ENCODE measurements around the gene DCHS2.
"Not testable (repeated sequence)": the region's sequence is repeated elsewhere in the genome, so short reads cannot be mapped to it uniquely, and the experiment has no call there.

DCHS2 gene

DNA sequence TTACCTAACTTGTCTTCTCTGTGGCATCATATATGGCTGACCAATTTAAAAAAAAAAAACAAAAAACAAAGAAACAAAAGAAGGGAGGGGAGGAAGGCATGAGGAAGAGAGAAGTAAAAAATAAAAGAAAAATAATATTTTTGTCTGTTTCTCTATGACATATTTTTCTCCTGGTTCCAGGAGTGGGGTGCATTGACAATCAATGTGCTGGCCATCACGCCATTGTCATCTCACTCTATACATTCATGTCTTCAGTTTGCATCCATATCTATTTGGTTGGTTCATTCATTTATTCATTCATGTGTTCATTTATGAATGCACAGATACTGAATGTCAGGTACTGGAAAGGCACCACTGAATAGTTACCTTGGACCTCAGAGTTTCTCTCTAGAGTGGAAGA, 183.4 kb downstream of the DCHS2 start:
- DNase-seq = no peak

- no peak for DNase-seq
These were observed 184.1 kb downstream of the DCHS2 start for GRCh38 chr4:154307451-154307850.

DNA sequence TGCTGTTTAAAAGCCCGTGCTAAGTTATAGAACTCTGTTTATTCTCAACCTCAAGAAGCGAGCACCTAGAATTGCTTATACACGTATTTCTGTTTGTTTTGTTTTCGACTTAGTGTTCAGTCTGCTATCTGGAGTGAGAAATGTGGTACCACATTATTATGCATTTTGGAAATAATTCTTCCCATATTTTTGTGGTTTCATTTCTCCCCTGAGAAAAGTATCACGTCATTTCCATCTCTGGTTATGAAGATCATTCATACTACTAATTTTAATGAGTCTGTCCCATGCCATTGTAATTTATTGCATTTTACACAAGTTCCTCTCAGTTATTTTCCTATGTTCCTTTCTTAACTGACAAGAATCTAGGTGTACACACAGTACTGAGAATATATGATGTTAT, 186.0 kb downstream of the DCHS2 start:
- DNase-seq = no peak

DNA sequence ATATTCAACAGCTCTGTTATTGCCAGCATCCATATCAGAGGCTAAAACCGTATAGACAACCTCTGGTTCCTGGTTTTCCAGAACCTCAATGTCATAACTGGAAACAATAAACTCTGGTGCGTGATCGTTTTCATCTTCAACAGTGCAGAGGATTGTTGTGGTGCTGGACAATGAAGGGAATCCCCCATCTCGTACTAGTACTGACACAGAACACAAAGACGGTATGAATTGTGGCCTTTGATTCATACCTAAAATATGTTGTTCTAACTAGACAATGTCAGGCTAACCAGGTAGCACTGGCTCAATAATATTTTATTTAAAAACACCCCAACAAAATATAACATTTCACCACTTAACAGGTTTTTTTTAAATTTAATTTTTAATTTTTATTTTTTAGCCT, 186.9 kb downstream of the DCHS2 start:
- DNase-seq = no peak

GRCh38 chr4:154294652-154295350, 196.8 kb downstream of the DCHS2 start:
- no peak for DNase-seq

DNA sequence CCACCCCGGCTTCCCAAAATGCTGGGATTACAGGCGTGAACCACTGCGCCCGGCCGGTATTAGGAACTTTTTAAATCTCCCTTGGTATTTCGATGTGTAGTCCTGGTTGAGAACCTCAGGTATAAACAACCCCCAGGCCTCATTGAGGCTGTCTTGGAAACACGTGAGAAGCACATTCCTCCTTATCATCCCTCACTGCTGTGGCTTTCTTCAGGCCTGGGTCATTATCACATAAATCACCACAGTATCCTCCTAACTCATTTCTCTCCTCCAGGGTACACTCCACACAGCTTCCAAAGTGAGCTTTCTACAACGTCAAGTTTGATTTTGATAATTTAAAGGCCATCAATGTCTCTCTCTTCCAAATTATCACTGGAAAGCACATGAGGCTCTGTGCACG, 198.2 kb downstream of the DCHS2 start:
- no peak for DNase-seq

GRCh38 chr4:154292589-154292988, 199.0 kb downstream of the DCHS2 start:
- peak; percentile 1 for DNase-seq

DNA sequence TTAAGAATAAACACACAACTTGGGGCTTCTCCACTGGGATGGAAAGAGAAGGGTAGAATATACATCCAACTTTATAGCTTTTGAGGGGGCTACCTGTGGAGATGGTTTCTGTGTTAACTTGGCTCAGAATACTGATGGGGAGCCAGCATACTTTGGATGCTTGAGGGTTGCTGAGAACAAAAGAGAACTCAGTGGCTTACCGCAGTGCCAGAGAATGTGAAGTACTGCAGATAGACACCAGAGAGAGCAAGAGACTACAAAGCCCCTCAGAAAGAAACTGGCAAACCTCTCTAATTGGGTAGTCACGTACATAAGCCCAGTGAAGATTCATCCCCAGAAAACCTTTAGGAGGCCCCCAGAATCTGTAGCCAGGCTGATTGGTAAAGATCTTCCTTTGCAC, 214.4 kb downstream of the DCHS2 start:
- no peak for DNase-seq

- DNase-seq = no peak
These were observed 215.1 kb downstream of the DCHS2 start for GRCh38 chr4:154276496-154276895.

DNA sequence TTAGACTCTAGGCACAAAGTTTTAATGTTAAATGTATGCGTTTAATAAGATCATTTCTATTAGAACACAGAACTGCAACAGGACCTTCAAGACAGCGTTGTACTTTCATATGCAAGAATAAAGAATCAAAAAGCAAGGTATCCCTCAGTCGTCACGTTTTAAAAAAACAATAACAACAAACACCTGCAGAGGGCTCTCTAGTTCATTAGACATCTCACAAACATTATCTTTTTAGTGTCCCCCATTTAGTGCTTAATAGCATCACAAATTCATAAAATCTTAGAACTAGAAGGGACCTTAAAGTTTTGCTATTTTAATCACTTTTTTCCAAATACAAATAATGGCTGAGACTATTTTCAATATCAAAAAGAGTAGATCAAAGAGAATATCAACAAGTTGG, 236.6 kb downstream of the DCHS2 start:
- DNase-seq = peak; percentile 12

DNA sequence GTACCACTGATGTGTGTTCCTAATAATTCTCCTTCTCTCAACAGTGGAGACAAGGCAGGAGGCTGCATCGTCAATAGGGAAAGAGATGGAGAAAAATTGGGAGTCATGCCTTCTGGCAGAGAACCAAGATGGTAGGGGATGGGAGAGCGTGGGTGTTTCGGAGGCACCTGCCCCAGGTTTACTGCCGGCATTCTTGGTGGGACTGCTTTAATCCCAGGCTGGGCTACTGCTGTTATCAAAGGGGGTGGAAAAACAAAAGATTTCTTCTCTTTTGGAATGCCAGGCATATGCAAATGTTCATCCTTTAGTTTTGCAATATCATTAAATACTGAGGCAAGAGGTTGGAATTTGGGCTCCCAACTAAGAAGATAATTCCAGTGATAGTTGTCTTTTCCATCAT, 257.0 kb downstream of the DCHS2 start:
- DNase-seq = no peak

DNA sequence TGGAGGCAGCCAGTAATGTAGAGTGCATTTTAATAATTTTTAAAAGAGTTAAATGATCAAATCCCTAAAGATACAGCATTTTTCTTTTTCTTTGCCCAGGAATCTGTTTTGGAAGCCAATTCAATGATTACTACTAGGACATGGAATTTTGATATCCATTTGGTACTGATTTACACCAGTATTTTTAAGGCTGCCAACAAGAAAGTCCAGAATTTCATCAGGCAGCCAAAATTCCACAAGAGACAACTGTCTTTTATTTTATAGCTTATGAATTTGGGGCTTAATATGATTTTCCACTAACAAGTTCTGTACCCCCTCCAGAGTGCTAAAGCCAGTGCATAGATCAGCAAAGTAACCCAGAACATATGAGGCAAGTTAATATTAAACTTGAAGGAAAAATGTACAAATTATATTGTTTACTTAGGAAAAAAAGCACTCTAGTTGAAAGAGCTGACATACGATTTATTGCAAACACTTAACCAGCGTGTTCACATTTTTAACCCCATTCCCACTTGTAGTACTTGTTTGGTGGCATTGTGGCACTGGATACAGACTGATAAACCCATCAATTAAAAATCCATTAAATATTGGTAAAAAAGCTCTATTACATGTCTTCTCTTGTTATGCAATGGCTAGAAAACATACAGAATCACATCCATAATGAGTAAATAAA, 259.7 kb downstream of the DCHS2 start:
- DNase-seq = no peak

GRCh38 chr4:154230723-154231122, 260.9 kb downstream of the DCHS2 start:
- DNase-seq = no peak

GRCh38 chr4:154230091-154230490, 261.5 kb downstream of the DCHS2 start:
- DNase-seq = no peak

GRCh38 chr4:154222875-154223274, 268.7 kb downstream of the DCHS2 start:
- DNase-seq = no peak

GRCh38 chr4:154218051-154218450, 273.5 kb downstream of the DCHS2 start:
- no peak for DNase-seq

- not testable (repeated sequence) for DNase-seq
These were observed 274.2 kb downstream of the DCHS2 start for GRCh38 chr4:154217384-154217783.

GRCh38 chr4:154211506-154211905, 280.1 kb downstream of the DCHS2 start:
- no peak for DNase-seq

DNA sequence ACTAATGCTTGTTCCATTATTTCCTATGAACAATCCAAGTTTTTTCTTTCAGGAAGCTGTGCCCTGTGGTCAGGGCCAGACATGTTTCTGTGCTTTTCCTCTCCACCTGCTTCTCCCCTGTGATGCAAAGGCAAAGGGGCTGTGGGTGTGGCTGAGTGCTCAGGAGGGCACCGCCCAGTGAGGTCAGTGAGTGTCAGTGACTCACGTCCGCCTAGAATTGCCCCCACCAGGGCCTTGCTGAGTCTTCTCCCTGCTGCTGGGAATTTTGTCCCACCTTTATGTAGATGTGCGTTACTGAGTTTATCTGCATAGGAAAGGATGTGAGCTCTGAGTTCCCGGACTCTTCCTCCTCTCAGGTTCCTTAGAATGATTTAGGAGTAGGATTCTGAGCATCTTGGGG, 283.2 kb downstream of the DCHS2 start:
- no peak for DNase-seq

DNA sequence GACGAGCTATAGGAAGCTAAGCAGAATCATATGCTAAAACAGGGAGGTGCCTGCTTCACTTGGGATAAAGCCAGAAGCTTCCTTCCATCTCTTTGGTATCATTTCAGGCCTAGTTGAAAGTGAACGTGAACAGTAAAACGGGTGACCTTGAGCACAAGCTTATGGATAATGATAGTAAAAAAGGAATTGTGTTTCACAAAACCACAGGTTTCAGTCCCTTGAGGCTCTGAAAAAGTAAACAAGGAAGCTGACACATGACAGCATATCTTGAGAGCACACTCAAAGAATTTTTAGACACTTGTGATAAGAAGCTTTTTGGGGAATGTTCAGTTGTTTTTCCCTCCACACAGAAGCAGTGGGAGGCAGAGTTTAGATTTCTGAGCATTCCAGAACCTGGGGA, 286.1 kb downstream of the DCHS2 start:
- DNase-seq = no peak

GRCh38 chr4:154194649-154195048, 296.9 kb downstream of the DCHS2 start:
- DNase-seq = no peak

DNA sequence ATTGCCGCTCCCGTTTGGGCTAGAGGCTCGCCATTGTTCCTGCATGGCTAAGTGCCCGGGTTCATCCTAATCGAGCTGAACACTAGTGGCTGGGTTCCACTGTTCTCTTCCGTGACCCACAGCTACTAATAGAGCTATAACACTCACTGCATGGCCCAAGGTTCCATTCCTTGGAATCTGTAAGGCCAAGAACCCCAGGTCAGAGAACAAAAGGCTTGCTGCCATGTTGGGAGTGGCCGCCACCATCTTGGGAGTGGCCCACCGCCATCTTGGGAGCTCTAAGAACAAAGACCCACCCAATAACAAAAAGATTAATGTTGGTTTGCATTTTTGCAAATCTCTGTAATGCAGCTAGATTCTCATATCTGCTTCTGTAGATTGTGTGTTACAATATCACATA, 299.0 kb downstream of the DCHS2 start:
- DNase-seq = no peak

GRCh38 chr4:154189346-154189745, 302.3 kb downstream of the DCHS2 start:
- DNase-seq = no peak

DNA sequence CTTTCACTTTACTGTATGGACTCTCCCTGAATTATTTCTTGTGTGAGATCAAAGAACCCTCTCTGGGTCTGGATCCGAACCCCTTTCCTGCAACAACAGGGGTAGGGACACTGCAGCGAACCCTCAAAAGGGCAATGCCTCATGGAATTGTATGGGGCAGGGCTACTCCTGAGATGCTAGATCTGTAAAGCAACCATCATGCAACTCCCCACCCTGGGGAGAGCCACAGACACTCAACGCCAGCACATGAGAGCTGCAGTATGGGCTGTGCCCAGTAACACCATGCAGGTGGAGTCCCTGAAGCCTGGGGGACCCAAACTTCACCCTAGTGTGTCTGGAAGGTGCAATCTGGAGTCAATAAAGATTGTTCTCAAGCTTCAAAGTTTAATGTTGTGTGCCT, 304.7 kb downstream of the DCHS2 start:
- no peak for DNase-seq

DNA sequence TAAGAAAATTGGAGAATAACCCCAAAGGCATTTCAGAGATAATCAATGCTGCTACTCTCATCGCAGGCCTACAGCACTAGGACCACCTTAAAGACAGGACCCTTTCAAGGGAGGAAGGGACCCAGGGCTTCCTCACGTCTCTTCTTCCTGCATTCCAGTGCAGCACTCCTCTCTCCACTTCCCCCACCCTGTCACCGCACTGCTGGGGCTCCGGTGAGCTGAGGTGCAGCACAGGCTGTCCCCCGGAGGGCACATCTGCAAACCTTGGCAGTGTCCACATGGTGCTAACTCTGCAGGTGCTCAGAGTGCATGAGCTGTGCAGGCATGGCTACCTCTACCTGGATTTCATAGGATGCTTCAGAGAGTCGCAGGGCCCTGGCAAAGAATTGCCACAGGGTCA, 305.6 kb downstream of the DCHS2 start:
- DNase-seq = no peak
